ENCODE results near the gene GNG14.

GRCh38 chr19:12705169-12705568, 17.4 kb downstream of the GNG14 start:
- TF ChIP-seq, protein P1, sequence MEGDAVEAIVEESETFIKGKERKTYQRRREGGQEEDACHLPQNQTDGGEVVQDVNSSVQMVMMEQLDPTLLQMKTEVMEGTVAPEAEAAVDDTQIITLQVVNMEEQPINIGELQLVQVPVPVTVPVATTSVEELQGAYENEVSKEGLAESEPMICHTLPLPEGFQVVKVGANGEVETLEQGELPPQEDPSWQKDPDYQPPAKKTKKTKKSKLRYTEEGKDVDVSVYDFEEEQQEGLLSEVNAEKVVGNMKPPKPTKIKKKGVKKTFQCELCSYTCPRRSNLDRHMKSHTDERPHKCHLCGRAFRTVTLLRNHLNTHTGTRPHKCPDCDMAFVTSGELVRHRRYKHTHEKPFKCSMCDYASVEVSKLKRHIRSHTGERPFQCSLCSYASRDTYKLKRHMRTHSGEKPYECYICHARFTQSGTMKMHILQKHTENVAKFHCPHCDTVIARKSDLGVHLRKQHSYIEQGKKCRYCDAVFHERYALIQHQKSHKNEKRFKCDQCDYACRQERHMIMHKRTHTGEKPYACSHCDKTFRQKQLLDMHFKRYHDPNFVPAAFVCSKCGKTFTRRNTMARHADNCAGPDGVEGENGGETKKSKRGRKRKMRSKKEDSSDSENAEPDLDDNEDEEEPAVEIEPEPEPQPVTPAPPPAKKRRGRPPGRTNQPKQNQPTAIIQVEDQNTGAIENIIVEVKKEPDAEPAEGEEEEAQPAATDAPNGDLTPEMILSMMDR (IDR thresholded peaks at IDR 0.05 in 2 of 3, conservative IDR thresholded peaks at IDR 0.05 in 1 of 3; ENCODE audit: borderline replicate concordance in 1 of 3, insufficient read depth in 1 of 3, low read depth in 2 of 3, low read length in 2 of 3), result no peak
- TF ChIP-seq POLR2AphosphoS5 (IDR thresholded peaks at IDR 0.05; ENCODE audit: low read depth, low read length) (no peak), ZFX (IDR thresholded peaks at IDR 0.05) (no peak), POLR2A (IDR thresholded peaks at IDR 0.05; ENCODE audit: borderline replicate concordance, extremely low read depth, insufficient read depth, insufficient read length) (no peak), ZBTB33 (IDR thresholded peaks at IDR 0.05; ENCODE audit: extremely low read depth, insufficient replicate concordance, low read length) (no peak), ZNF274 (IDR thresholded peaks at IDR 0.05; ENCODE audit: low read depth, low read length) (no peak), RAD21 (IDR thresholded peaks at IDR 0.05; ENCODE audit: low read depth) (no peak), ELF1 (IDR thresholded peaks at IDR 0.05; ENCODE audit: borderline replicate concordance, low read depth) (no peak), CEBPB (IDR thresholded peaks at IDR 0.05; ENCODE audit: low read depth) (no peak), SP1 (IDR thresholded peaks at IDR 0.05; ENCODE audit: low read depth) (no peak), SIN3A (IDR thresholded peaks at IDR 0.05; ENCODE audit: low read depth) (no peak), EZH2phosphoT487 (IDR thresholded peaks at IDR 0.05; ENCODE audit: borderline replicate concordance) (no peak), EZH2 (IDR thresholded peaks at IDR 0.05) (no peak)
